Activated T-helper 1 cell treated with anti-CD3 and anti-CD28 coated beads, Interleukin-2, amount 50 U/mL, for 16 hours (primary cell): Measurements from ENCODE around the gene GHRL.
"Not testable (repeated sequence)": the region's sequence is repeated elsewhere in the genome, so short reads cannot be mapped to it uniquely, and the experiment has no call there.

ENCODE experiments used
- DNase-seq, 2 donors: peaks; one replicate each; pipeline ENCODE4 v3.0.0-alpha.2; 2020; ENCODE audit warnings: low read depth in 1 of 2, low spot score in 1 of 2

Gene GHRL

GRCh38 chr3:10300087-10300486 lies 7.3 kb upstream of the GHRL start:
- no peak for DNase-seq

GRCh38 chr3:10299679-10300078 lies 6.9 kb upstream of the GHRL start:
- DNase-seq: no peak

- no peak for DNase-seq
Observed at GRCh38 chr3:10299175-10299574, 6.4 kb upstream of the GHRL start.

GRCh38 chr3:10298064-10298463 lies 5.3 kb upstream of the GHRL start:
- not testable (repeated sequence) for DNase-seq

GRCh38 chr3:10294030-10294586 lies 1.4 kb upstream of the GHRL start:
- no peak for DNase-seq

- DNase-seq: no peak
Observed at GRCh38 chr3:10291641-10292040, 1.1 kb downstream of the GHRL start.

- no peak for DNase-seq
Observed at GRCh38 chr3:10290481-10291176, 2.1 kb downstream of the GHRL start.

- no peak for DNase-seq
Observed at GRCh38 chr3:10289787-10290355, 2.9 kb downstream of the GHRL start.

- no peak for DNase-seq
Observed at GRCh38 chr3:10289077-10289476, 3.7 kb downstream of the GHRL start.

- no peak for DNase-seq
Observed at GRCh38 chr3:10288575-10288960, 4.2 kb downstream of the GHRL start.

GRCh38 chr3:10287936-10288574 lies 4.7 kb downstream of the GHRL start:
- DNase-seq: no peak

- DNase-seq: no peak
Observed at GRCh38 chr3:10286596-10287295, 6.0 kb downstream of the GHRL start.

GRCh38 chr3:10286133-10286524 lies 6.6 kb downstream of the GHRL start:
- DNase-seq: no peak

- no peak for DNase-seq
Observed at GRCh38 chr3:10285272-10286132, 7.2 kb downstream of the GHRL start.

- peak in 1 of 2 donors; percentile 6 for DNase-seq
Observed at GRCh38 chr3:10284496-10284895, 8.3 kb downstream of the GHRL start.

- DNase-seq: no peak
Observed at GRCh38 chr3:10283638-10284037, 9.1 kb downstream of the GHRL start.

GRCh38 chr3:10281951-10282350 lies 10.8 kb downstream of the GHRL start:
- no peak for DNase-seq

- DNase-seq: no peak
Observed at GRCh38 chr3:10280571-10280970, 12.2 kb downstream of the GHRL start.

- no peak for DNase-seq
Observed at GRCh38 chr3:10280177-10280529, 12.6 kb downstream of the GHRL start.

GRCh38 chr3:10279384-10280176 lies 13.2 kb downstream of the GHRL start:
- DNase-seq: no peak
